Left hindlimb (tissue), 1 donor: Measurements from ENCODE around the gene CYP1A2.

Experiments used
- DNase-seq: peaks from one replicate; pipeline ENCODE4 v3.0.0-alpha.2; 2018

The CYP1A2 gene

DNA sequence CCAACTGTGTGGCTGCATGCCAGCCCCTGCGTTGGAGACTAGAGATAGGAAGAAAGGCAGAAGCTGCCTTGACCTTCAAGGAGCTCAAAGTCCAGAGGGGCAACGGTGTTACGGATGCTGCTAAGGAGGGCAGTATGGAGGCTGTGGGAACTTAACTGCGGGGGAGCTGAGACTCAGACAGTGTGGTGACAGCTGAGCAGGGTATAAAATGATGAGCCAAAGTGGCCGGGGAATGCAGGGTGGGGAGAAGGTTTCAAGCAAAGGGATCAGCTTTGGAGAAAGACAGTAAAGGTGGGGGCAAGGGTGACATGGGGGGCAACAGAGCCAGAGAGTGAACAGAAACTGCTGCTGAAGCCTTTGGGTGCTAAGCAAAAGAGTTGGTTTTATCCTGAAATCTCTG is 6.2 kb upstream of the CYP1A2 start:
- no peak for DNase-seq

DNA sequence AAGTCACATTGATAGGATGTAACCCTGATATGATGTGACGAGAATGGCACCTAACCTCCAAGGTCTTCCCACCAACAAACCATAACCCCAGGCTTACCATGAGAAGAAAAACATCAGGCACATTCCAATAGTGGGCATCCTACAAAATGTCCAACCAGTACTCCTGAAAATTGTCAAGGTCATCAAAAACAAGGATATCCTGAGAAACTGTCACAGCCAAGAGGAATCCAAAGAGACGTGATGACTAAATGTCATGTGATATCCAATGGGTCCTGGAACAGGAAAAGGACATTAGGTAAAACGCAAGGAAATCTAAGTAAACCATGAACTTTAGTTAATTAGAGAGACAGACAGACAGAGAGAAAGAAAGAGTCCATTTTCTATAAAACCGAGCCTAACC is 2.3 kb upstream of the CYP1A2 start:
- DNase-seq, result no peak

DNA sequence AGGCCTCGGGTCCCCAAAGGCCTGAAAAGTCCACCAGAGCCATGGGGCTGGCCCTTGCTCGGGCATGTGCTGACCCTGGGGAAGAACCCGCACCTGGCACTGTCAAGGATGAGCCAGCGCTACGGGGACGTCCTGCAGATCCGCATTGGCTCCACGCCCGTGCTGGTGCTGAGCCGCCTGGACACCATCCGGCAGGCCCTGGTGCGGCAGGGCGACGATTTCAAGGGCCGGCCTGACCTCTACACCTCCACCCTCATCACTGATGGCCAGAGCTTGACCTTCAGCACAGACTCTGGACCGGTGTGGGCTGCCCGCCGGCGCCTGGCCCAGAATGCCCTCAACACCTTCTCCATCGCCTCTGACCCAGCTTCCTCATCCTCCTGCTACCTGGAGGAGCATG is 1.2 kb downstream of the CYP1A2 start:
- DNase-seq, result no peak

GRCh38 chr15:74750751-74751150 is 2.1 kb downstream of the CYP1A2 start:
- DNase-seq, result no peak

DNA sequence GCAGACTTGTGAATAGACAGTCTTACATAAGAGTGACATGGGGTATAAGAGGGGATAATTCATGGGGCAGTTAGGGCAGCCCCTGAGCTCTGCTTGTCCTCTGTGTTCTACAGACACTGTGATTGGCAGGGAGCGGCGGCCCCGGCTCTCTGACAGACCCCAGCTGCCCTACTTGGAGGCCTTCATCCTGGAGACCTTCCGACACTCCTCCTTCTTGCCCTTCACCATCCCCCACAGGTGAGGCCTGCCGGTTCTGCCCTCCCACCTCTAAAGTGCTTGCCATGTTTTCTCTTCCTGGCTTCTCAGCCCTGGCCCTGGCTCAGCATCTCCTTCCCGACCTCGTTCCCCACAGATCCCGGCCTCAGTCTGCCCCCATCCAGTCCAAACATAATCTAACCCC is 3.4 kb downstream of the CYP1A2 start:
- DNase-seq, result no peak

DNA sequence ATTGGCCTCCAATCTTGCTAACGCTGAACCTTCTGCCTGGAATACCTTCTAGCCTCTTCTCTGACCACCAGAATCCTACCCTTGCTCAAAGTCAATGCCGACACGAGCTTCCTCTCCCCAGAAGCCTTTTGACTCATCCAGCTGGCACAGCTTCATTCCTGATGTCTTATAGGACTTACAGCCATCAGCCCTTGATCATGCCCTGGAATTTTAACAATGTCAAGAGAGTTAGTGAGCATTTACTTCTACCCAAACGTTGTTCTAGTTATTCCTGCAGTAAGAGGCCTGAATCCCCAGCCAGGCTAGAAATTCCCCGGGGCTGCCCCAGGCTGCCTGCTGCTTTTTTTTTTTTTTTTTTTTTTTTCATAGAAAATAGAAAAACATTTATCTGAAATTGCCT is 3.9 kb downstream of the CYP1A2 start:
- no peak for DNase-seq

GRCh38 chr15:74754593-74755215 is 6.1 kb downstream of the CYP1A2 start:
- DNase-seq, result no peak

GRCh38 chr15:74758736-74759135 is 10.1 kb downstream of the CYP1A2 start:
- DNase-seq, result no peak

- peak; percentile 53 for DNase-seq
Measured at GRCh38 chr15:74762791-74763150, 14.1 kb downstream of the CYP1A2 start.

DNA sequence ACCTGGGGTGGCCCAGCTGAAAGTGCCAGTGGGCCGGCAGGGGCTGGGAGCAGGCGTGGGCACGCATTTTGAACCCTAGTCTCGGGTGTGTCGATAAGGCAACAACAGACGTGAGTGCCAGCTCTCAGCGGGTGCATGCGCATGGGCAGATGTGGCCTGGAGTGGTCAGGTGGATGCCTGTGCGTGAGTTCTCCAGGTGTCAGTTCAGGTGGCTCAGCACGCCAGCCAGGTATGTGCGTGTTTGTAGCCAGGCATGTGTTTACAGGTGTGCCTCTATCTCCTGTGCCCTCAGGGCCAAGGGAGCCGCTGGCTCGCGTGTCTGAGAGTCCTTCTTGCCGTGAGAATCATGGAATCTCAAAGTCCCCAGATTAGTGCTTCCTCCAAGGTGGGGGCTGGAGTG is 14.8 kb downstream of the CYP1A2 start:
- no peak for DNase-seq

- DNase-seq, result no peak
Measured at GRCh38 chr15:74767167-74768098, 18.8 kb downstream of the CYP1A2 start.

GRCh38 chr15:74768099-74768770 is 19.6 kb downstream of the CYP1A2 start:
- DNase-seq, result no peak

DNA sequence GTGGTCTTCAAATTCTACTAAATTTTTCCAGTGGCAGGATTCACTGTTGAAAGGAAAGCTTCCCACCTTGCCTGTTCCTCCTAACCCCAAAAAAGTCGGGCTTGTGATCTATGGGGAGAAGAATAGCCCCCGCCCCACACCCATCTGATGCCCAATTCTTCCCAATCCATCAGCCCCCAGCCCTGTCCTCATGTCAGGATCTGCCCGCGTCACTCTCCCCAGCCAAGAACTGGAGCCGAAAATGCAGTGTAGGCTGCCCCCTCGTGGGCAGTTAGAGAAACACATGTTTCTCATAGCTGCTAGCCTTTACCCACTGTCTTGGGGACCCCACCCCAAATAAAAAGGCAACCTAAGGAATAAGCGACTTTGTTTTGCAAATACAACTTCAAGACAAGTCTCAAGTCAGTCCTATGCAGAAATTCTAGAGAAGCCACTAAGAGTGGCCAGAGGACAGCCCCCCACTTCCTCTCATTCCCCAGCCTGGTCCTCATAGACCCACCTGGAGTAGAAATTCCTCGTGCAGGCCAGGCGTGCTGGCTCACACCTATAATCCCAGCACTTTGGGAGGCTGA is 20.2 kb downstream of the CYP1A2 start:
- peak; percentile 57 for DNase-seq

DNA sequence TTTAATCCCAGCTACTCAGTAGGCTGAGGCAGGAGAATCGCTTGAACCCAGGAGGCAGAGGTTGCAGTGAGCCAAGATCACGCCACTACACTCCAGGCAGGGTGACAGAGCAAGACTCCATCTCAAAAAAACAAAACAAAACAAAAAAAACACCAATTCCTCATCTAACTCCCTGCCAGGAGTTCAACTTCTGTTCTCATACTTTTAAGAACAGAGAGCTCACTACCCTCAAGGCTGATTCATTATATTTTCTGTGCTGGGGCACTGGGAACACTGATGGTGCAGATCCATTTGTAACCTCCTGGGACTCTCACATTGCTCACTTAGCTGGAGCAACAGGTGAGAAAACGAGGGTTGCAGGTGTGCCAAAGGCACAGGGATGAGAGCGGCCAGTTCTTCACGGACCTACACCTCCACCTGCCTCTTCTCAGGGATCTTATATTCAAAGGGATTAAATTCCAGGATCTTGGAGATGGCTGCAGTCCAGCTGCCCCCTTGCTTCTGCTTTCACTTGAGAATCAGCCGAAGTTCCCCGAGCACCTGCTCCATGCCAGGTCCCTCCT is 20.9 kb downstream of the CYP1A2 start:
- DNase-seq, result no peak

DNA sequence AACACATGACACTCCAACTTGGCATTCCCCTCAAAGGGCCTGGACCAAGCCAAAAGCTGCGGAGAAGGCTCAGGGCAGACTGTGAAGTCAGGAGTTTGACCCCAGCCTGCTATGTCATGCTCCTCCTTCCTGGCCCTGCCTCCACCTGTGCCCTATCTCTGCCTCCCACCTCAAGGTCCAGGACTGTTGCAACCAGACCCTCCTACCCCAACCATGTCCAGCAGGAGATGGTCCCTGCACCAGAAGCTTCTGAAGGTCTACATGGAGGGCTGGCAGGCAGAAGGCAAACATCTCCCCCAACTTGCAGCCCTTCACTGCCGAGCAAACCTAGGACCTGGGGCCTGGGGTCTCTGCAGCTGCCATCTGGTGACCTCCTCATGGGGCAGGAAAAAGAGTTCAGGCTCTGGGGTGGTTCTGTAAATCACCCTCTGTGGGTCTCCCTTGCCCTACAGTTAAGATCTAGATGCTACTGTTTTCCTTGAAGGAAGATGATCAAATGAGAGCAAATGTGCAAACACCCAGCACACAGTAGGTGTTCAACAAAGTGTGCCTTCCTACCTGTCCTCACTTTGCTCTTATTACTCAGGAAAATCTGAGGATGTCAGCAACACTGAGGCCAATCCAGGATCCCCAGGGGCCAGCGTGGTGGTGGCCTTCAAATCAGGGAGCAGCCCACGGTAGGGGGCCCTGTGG is 21.7 kb downstream of the CYP1A2 start:
- no peak for DNase-seq

DNA sequence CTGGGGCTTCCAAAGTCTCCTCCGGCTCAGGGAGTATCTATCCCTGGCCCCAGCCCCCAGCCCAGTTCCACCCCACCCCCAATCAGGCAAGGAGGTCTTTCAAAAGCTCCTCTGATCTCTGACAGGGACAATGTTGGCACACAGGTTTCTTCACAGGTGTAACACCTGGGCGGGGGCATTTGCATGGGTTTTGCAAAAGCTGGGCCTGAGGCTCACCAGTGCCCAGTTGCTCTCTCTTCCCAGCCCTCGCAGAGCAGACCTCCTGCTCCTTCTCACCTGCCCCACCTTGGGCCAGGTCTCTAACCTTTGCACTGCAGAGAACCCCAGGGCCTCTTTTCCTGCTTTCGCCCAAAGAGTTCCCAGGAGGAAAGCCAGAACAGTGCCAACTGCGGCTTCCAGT is 24.7 kb downstream of the CYP1A2 start:
- DNase-seq, result no peak

DNA sequence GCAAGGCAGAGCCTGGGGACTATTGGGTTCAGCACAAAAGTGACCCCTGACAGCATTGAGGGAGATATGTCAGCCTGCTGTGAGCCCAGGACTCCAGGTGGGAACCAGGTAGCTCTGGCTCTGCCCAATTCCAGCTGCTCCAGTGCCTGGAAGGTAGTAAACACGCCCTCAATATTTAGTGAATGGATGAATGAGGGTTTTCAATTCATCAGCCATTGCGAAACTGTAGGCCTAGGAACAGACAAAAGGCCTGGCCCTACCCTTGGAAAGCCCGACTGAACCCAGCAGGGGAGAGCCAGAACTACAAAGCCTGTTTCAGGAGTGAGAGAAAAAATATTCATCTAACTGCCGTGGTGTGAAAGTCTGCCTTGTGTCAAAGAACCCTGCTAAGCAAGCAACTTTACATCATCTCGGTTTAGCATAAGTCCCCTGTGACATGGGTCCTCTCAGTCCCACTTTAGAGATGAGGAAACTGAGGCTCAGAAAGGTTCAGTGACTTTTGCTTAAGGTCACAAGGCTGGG is 25.1 kb downstream of the CYP1A2 start:
- no peak for DNase-seq

DNA sequence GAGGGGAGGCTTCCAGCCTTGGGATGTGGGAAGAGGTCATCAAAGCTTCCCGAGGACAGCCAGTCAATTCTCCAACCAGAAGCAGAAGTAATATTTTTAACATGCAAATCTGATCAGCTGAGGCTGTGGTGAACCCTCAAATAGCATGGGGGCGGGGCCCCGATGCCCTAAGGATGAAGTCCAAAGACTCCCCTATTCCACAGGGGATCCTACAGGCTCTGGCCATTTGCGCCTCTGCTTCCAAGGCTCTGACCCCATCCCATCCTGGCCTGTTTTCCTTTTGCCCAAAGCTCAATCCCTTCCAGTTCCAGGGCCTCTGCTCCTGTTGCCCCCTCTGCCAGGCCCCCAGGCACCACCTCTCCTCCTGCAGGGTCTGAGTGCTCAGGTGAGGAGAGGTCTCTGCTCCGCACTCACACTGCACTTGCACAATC is 26.5 kb downstream of the CYP1A2 start:
- no peak for DNase-seq

DNA sequence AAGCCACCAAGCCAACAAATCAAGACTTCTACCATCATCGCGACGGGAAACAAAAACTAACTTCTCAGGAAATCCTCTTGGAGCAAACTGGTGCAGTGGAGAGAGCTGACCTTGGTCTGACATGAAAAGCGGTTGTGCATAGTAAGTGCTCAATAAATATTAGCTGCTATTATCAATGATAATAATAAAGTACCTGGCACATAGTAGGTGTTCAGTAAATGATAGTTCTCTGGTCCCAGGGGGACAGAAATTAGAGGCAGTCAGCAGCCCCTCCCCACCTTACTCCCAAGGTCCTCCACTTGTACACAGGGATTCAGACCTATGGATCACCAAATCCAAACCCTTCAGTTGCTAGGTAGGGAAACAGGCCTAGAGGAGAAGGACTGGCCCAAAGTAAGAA is 27.2 kb downstream of the CYP1A2 start:
- DNase-seq, result no peak

DNA sequence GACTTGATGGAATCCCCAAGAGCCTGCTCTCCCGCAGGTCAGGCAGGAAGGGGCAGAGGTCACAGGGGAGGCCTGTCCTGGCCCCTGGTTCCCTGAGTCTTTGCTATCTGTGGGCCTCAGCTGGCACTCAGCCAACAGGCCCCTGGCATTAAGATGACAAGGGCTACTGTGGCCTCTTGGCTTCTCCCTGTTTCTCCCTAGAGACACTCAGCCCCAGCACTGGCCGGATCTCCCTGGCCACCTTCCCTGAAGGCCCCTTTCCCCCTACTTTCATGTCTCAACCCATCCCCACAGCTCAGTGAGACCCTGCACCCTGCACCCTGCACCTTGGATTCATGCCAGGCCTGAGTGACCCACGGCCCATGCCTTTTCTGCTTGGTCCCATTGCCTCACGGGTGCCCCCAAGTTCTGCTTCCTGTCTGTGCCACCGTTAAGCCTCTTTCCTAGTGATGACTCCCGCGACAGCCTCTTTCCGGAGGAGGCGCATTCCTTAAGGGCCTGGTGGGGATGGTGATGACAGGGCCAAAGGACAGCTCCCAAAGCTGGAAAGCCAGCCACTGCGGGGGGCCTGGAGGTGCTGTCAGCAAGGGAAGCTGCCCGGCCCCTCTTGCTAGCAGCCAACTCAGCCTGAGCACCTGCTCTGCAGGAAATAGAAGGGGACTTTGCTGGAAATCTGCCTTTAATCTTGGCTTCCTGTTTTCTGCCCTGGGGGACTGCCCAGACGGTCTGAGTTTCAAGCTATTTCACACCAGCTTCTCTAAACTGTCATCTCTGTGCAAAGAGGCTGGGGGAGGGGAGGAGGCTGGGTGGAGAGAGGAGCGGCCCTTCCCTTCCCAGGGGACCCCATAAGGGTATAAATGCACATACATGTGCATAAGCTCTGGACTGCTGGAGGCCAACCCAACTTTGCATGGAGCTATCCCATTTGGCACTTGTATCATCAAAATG is 28.4 kb downstream of the CYP1A2 start:
- peak; percentile 51 for DNase-seq
